Daoy (cell line): ENCODE data around the gene KCNK3. TPM values are rescaled to one million over a fixed set of nuclear protein-coding genes. Genes with fewer than 3 reads are reported as not detected.
"Not testable (repeated sequence)": the region's sequence is repeated elsewhere in the genome, so short reads cannot be mapped to it uniquely, and the experiment has no call there.

Source experiments
- DNase-seq: peaks from one replicate; pipeline ENCODE4 v3.0.0-alpha.2; 2015; ENCODE audit warnings: low read depth
- total RNA-seq: library from RNA; depleted of rRNA; stranded (reverse); fragments of >200 nt; shearing (Covaris generic); gene quantifications from 2 replicates; pipeline ENCODE4 v1.2.3, GENCODE V29; 2014

KCNK3 gene
- total RNA-seq, 1 experiment from 2014 or later: 0.80 TPM

GRCh38 chr2:26754972-26755670 is 62.6 kb downstream of the KCNK3 start:
- DNase-seq: no peak

GRCh38 chr2:26756337-26756736 is 63.8 kb downstream of the KCNK3 start:
- no peak for DNase-seq

GRCh38 chr2:26757873-26758789 is 65.6 kb downstream of the KCNK3 start:
- DNase-seq: peak; percentile 95

- peak; percentile 23 for DNase-seq
Observed at GRCh38 chr2:26758790-26759321, 66.3 kb downstream of the KCNK3 start.

GRCh38 chr2:26759845-26760244 is 67.3 kb downstream of the KCNK3 start:
- no peak for DNase-seq

GRCh38 chr2:26760991-26761390 is 68.5 kb downstream of the KCNK3 start:
- DNase-seq: not testable (repeated sequence)

- no peak for DNase-seq
Observed at GRCh38 chr2:26763019-26763418, 70.5 kb downstream of the KCNK3 start.

- peak; percentile 91 for DNase-seq
Observed at GRCh38 chr2:26764078-26764887, 71.8 kb downstream of the KCNK3 start, which contains the start of gene SLC35F6. Gene SLC35F6, plus strand, starts transcription at chr2:26764284. Its CDS starts 66 bp downstream, at chr2:26764350.

GRCh38 chr2:26764906-26765305 is 72.4 kb downstream of the KCNK3 start:
- DNase-seq: no peak

GRCh38 chr2:26765475-26766200 is 73.1 kb downstream of the KCNK3 start:
- no peak for DNase-seq

- DNase-seq: no peak
Observed at GRCh38 chr2:26767129-26767528, 74.6 kb downstream of the KCNK3 start.

- no peak for DNase-seq
Observed at GRCh38 chr2:26767894-26768487, 75.5 kb downstream of the KCNK3 start.

- no peak for DNase-seq
Observed at GRCh38 chr2:26768759-26769088, 76.2 kb downstream of the KCNK3 start.

- peak; percentile 53 for DNase-seq
Observed at GRCh38 chr2:26769089-26769761, 76.7 kb downstream of the KCNK3 start.

GRCh38 chr2:26770986-26771586 is 78.6 kb downstream of the KCNK3 start:
- DNase-seq: peak; percentile 59

- DNase-seq: peak; percentile 33
Observed at GRCh38 chr2:26772064-26773001, 79.8 kb downstream of the KCNK3 start.

- no peak for DNase-seq
Observed at GRCh38 chr2:26776195-26776800, 83.8 kb downstream of the KCNK3 start.

GRCh38 chr2:26778098-26778497 is 85.6 kb downstream of the KCNK3 start:
- no peak for DNase-seq
